Epithelial cell of esophagus (primary cell): ENCODE data around the gene ELF2.

ENCODE experiments used
- DNase-seq: peaks from one replicate; pipeline ENCODE4 v3.0.0; 2010; ENCODE audit warnings: low read depth
- H3K4me3 ChIP-seq: 2 replicates; pipeline ENCODE4 v1.5.1; 2011; ENCODE audit warnings: mild to moderate bottlenecking, low read length, control low read depth
- CTCF ChIP-seq: IDR thresholded peaks from 2 replicates; pipeline ENCODE4 v1.5.1; 2011; ENCODE audit warnings: low read depth, mild to moderate bottlenecking, low read length, control low read depth, inconsistent platforms; ENCODE audit not compliant: insufficient read depth; ENCODE audit errors: missing control alignments

ELF2 gene

DNA sequence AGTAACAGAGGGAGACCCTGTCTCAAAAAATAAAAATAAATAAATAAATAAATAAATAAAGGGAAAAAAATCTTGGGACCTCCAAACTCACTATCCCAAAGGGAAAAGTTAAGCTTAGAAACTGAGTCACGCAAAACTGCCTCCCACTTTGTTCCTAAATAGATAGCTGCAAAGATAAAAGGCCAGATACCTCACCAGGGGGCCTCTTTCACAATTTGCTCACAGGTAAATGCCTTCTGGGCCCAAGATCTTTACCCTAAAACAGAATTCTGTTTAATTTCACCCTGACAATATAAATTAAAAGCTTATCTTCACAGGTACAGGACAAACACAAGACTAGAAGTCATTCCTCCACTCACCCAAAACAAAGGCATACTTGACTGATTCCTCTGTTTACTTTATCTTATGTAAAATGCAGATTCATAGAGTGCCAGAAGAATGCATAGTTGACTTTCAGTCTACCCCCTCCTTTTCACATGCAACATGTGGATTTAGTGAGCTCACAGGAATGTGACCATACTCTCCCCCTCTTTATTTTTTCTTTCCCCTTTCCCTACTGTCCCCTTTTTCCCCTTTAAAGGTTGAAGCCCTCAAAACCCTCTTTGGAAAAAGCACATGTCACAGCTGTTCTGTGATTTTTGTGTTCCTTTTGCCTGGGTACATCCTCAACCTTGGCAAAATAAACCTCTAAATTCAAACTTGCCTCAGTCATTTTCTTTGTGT lies 23.4 kb downstream of the ELF2 start:
- H3K4me3 ChIP-seq: no peak overlapping the region
- TF ChIP-seq CTCF: no peak
- peak; percentile 25 for DNase-seq

DNA sequence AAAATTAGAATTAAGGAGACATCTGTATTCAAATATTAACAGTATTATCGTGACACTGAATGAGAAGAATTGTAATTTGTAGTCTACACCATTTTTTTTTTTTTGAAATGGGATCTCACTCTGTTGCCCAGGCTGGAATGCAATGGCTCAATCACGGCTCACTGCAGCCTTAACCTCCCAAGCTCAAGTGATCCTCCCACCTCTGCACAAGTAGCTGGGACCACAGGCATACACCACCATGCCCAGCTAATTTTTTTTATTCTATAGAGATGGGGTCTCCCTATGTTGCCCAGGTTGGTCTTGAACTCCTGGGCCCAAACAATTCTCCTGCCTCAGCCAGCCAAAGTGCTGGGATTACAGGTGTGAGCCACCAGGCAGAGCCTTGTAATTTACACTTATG lies 24.8 kb downstream of the ELF2 start:
- no peak overlapping the region for H3K4me3 ChIP-seq
- TF ChIP-seq CTCF: no peak
- no peak for DNase-seq

DNA sequence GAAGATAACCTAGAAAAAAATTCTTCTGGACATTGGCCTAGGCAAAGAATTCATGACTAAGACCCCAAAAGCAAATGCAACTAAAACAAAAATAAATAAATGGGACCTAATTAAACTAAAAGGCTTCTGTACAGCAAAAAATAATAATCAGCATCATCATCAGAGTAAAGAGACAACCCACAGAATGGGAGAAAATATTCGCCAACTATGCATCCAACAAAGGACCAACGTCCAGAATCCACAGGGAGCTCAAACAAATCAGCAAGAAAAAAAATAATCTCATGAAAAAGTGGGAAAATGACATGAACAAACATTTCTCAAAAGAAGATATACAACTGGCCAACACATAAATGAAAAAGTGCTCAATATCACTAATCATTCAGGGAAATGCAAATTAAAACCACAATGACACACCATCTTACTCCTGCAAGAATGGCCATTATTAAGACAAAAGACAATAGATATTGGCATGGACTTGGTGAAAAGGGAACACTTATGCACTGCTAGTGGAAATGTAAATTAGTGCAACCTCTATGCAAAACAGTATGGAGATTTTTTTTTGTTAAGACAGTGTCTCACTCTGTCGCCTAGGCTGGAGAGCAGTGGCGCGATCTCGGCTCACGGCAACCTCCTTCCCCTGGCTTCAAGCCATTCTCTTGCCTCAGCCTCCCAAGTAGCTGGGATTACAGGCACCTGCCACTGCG lies 29.9 kb downstream of the ELF2 start:
- no peak for TF ChIP-seq CTCF
- no peak overlapping the region for H3K4me3 ChIP-seq
- no peak for DNase-seq

GRCh38 chr4:139145552-139145932 lies 31.5 kb downstream of the ELF2 start:
- TF ChIP-seq CTCF: no peak
- no peak for DNase-seq

GRCh38 chr4:139144911-139145551 lies 32.0 kb downstream of the ELF2 start:
- TF ChIP-seq CTCF: no peak
- peak; percentile 23 for DNase-seq
- no peak overlapping the region for H3K4me3 ChIP-seq

More at GRCh38 chr4:139145552-139145932, 31.5 kb downstream of the ELF2 start:
- H3K4me3 ChIP-seq: no peak overlapping the region

- H3K4me3 ChIP-seq: no peak overlapping the region
- peak; percentile 77 for DNase-seq
- TF ChIP-seq CTCF: no peak
Observed at GRCh38 chr4:139144161-139144859, 32.7 kb downstream of the ELF2 start.
